GM23338 (cell line): Measurements from ENCODE around the gene RPL3.

ENCODE experiments used
- CREB1 ChIP-seq: fragments of 250-450 bp; sonication (Bioruptor Pico); IDR thresholded peaks from 2 replicates; pipeline ENCODE4 v1.5.0; 2020; ENCODE audit warnings: low read depth, mild to moderate bottlenecking, moderate library complexity
- ETS1 ChIP-seq: IDR thresholded peaks from 2 replicates; pipeline ENCODE4 v1.6.1; 2016; ENCODE audit warnings: antibody characterized with exemption
- EZH2 ChIP-seq: fragments of 200-600 bp; sonication (generic); IDR thresholded peaks from one replicate; pipeline ENCODE4 v1.8.0; 2017; ENCODE audit warnings: antibody characterized with exemption, mild to moderate bottlenecking, low read depth; ENCODE audit not compliant: unreplicated experiment
- EZH2phosphoT487 ChIP-seq: fragments of 200-600 bp; sonication (generic); IDR thresholded peaks from one replicate; pipeline ENCODE4 v1.8.1; 2018; ENCODE audit warnings: antibody characterized with exemption; ENCODE audit not compliant: unreplicated experiment
- JUNB ChIP-seq: IDR thresholded peaks from one replicate; pipeline ENCODE4 v1.6.1; 2016; ENCODE audit warnings: antibody characterized with exemption; ENCODE audit not compliant: unreplicated experiment
- NANOG ChIP-seq: IDR thresholded peaks from 2 replicates; pipeline ENCODE4 v1.6.1; 2016; ENCODE audit warnings: antibody characterized with exemption, borderline replicate concordance
- POLR2AphosphoS5 ChIP-seq: IDR thresholded peaks from 2 replicates; pipeline ENCODE4 v1.6.1; 2016; ENCODE audit warnings: antibody characterized with exemption, low read depth
- ZNF114 ChIP-seq: fragments of 250-450 bp; sonication (Bioruptor Pico); IDR thresholded peaks from 2 replicates; pipeline ENCODE4 v1.5.0; 2020; ENCODE audit warnings: mild to moderate bottlenecking, moderate library complexity
- TF ChIP-seq, protein P1 (sequence below), 2 experiments: fragments of 200-600 bp in 1 of 2; sonication (generic) in 1 of 2; conservative IDR thresholded peaks; 2 replicates each; pipeline versions ENCODE4 v1.5.1 to v1.6.1; 2016 to 2017; ENCODE audit warnings: antibody characterized with exemption in 2 of 2, low read depth in 2 of 2, mild to moderate bottlenecking in 2 of 2, moderate library complexity in 1 of 2
- TF ChIP-seq, protein P2 (sequence below): IDR thresholded peaks from one replicate; pipeline ENCODE4 v1.6.1; 2018; ENCODE audit warnings: antibody characterized with exemption; ENCODE audit not compliant: unreplicated experiment

- TF ChIP-seq, protein P1, sequence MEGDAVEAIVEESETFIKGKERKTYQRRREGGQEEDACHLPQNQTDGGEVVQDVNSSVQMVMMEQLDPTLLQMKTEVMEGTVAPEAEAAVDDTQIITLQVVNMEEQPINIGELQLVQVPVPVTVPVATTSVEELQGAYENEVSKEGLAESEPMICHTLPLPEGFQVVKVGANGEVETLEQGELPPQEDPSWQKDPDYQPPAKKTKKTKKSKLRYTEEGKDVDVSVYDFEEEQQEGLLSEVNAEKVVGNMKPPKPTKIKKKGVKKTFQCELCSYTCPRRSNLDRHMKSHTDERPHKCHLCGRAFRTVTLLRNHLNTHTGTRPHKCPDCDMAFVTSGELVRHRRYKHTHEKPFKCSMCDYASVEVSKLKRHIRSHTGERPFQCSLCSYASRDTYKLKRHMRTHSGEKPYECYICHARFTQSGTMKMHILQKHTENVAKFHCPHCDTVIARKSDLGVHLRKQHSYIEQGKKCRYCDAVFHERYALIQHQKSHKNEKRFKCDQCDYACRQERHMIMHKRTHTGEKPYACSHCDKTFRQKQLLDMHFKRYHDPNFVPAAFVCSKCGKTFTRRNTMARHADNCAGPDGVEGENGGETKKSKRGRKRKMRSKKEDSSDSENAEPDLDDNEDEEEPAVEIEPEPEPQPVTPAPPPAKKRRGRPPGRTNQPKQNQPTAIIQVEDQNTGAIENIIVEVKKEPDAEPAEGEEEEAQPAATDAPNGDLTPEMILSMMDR (conservative IDR thresholded peaks at IDR 0.05; ENCODE audit: low read depth in 2 of 2) = peak in 1 of 2 experiments; percentile 16; a peak in 1 of 4 replicates
- TF ChIP-seq POLR2AphosphoS5 = no peak
- TF ChIP-seq CREB1 (CRISPR knock-in tag) = no peak
- no peak for TF ChIP-seq EZH2
- TF ChIP-seq NANOG = no peak
- TF ChIP-seq EZH2phosphoT487 = no peak
- no peak for TF ChIP-seq JUNB
- TF ChIP-seq ETS1 = no peak
- no peak for TF ChIP-seq ZNF114 (CRISPR knock-in tag)
- TF ChIP-seq, protein P2, sequence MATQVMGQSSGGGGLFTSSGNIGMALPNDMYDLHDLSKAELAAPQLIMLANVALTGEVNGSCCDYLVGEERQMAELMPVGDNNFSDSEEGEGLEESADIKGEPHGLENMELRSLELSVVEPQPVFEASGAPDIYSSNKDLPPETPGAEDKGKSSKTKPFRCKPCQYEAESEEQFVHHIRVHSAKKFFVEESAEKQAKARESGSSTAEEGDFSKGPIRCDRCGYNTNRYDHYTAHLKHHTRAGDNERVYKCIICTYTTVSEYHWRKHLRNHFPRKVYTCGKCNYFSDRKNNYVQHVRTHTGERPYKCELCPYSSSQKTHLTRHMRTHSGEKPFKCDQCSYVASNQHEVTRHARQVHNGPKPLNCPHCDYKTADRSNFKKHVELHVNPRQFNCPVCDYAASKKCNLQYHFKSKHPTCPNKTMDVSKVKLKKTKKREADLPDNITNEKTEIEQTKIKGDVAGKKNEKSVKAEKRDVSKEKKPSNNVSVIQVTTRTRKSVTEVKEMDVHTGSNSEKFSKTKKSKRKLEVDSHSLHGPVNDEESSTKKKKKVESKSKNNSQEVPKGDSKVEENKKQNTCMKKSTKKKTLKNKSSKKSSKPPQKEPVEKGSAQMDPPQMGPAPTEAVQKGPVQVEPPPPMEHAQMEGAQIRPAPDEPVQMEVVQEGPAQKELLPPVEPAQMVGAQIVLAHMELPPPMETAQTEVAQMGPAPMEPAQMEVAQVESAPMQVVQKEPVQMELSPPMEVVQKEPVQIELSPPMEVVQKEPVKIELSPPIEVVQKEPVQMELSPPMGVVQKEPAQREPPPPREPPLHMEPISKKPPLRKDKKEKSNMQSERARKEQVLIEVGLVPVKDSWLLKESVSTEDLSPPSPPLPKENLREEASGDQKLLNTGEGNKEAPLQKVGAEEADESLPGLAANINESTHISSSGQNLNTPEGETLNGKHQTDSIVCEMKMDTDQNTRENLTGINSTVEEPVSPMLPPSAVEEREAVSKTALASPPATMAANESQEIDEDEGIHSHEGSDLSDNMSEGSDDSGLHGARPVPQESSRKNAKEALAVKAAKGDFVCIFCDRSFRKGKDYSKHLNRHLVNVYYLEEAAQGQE = no peak
Observed at GRCh38 chr22:39269095-39269790, 50.2 kb downstream of the RPL3 start.
